HG03558 (cell line): Measurements from ENCODE around the gene PGAP6.
"Not testable (repeated sequence)": the region's sequence is repeated elsewhere in the genome, so short reads cannot be mapped to it uniquely, and the experiment has no call there.

ENCODE experiments used
- ATAC-seq: cut with Tn5 transposase; IDR thresholded peaks from one replicate; pipeline ENCODE4 v1.9.1; 2021; ENCODE audit warnings: moderate number of reproducible peaks; ENCODE audit not compliant: unreplicated experiment; ENCODE audit errors: extremely low read depth

The PGAP6 gene

DNA sequence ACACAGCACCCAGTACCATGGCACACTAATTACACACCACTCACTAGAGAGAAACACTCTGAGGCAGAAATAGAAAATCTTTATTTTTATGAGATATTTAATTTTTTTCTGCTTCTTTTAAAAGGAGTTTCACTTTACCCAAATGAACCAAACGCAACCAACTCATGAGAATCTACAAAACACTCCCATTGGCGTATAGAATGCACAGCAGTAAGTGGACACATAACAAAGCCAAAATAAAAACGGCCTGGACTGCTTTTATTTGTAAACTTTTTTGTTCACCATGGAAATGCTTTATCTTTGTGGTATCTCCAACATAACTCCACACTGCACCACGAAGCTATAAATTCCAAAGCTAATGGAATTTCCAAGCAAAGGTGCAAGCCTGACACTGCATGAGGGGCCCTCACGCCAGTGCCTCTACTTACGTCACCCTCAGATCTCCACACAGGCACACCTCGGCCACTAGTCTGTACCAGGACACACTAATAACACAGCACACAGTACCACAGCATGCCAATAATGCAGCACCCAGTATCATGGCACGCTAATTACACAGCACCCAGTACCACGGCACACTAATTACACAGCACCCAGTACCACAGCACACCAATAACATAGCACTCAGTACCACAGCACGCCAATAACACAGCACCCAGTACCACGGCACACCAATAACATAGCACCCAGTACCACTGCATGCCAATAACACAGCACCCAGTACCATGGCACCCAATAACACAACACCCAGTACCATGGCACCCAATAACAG lies 46.7 kb downstream of the PGAP6 start:
- not testable (repeated sequence) for ATAC-seq

DNA sequence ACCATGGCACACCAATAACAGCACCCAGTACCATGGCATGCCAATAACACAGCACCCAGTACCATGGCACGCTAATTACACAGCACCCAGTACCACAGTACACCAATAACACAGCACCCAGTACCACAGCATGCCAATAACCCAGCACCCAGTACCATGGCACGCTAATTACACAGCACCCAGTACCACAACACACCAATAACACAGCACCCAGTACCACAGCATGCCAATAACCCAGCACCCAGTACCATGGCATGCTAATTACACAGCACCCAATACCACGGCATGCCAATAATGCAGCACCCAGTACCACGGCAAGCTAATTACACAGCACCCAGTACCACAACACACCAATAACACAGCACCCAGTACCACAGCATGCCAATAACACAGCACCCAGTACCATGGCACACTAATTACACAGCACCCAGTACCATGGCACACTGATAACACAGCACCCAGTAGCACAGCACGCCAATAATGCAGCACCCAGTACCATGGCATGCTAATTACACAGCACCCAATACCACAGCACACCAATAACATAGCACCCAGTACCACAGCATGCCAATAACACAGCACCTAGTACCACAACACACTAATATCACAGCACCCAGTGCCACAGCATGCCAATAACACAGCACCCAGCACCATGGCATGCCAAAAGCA lies 47.5 kb downstream of the PGAP6 start:
- ATAC-seq = not testable (repeated sequence)

DNA sequence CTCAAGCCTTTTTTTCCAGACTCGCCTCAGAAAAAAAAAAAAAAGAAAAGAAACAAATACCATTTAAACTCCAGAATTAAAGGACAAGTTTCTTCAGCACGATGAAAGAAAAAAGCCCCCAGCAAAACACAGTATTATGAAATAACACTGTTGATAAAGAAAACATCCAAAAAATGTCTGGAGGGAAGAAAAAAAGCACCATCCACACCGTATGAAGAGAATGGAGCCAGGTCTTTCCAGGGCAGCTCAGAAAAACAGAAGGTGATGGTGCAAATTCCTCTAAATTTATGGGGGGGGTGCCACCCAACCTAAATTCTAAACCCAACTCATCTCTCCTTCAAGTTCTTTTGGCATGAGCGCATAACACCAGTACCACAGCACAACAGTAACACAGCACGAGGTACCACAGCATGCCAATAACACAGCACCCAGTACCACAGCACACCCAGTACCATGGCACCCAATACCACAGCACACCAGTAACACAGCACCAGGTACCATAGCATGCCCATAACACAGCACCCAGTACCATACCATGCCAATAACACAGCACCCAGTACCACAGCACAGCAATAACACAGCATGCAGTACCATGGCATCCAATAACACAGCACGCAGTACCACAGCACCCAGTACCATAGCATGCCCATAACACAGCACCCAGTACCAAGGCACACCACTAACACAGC lies 48.2 kb downstream of the PGAP6 start:
- ATAC-seq = no peak

DNA sequence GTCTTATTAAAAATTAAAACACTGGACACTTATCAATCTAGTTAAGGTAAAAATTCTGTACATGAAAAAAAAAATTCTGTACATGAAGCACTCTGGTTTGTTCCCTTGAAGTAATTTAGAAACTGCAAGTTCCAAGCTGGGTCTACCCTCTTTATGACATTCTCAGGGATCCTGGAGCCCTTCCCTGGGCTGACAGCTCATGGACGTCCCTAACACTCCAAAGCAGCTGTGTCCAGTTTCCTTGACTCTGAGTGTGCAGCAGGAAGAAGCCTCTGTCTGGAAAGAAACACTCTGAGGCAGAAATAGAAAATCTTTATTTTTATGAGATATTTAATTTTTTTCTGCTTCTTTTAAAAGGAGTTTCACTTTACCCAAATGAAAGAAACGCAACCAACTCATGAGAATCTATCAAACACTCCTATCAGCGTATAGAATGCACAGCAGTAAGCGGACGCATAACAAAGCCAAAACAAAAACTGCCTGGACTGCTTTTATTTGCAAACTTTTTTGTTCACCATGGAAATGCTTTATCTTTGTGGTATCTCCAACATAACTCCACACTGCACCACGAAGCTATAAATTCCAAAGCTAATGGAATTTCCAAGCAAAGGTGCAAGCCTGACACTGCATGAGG lies 50.5 kb downstream of the PGAP6 start:
- not testable (repeated sequence) for ATAC-seq

DNA sequence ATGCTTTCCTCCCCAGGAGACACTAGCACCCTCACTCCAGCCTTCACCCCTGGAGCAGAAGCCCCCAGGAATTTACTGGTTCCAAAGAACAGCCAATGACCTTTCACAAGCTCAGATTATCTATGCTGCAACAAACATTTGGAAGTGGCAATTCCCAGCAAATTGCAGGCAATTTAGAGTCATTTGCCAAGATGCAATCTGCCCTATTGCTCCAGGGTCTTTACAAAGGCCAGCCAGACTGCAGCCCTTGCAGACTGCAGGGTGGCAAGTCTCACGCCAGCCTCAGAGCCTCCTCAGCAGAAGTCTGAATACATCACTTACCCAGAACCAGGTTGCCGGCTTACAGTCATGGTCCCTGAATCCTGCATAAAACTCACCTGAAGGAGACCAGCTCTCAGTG lies 51.0 kb downstream of the PGAP6 start:
- no peak for ATAC-seq

DNA sequence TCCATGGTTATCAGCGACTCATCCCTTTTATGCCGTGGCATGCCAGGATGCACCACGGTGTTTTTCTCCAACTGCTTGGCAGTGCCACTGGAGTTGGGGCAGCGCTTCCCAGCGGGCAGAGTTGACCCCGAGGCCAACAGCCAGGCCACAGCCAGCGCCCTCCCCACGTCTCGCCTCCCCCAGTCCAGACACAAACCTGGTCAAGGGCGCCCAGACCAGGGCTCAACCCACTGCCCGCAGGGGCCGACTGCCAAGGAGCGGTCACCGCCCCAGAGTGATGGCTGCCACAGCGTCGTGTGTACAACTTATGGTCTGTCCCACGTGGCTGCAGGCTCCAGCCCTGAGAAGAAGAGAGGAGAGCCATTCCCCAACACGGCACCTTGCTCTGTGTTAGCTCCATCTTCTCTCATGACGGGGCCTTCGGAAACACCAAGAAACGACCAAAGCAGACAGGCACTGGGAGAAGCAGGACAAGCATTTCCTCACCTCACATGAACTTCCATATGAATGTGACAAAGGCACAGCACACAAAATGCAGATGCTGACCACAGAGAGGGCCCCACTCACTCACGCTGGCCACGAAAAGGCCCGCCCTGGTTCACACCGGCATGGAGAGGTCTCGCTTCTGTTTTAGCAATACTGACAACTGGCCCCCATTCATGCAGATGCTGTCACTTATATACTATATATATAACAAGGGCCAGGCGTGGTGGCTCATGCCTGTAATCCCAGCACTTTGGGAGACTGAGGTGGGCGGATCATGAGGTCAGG lies 56.2 kb downstream of the PGAP6 start:
- no peak for ATAC-seq

DNA sequence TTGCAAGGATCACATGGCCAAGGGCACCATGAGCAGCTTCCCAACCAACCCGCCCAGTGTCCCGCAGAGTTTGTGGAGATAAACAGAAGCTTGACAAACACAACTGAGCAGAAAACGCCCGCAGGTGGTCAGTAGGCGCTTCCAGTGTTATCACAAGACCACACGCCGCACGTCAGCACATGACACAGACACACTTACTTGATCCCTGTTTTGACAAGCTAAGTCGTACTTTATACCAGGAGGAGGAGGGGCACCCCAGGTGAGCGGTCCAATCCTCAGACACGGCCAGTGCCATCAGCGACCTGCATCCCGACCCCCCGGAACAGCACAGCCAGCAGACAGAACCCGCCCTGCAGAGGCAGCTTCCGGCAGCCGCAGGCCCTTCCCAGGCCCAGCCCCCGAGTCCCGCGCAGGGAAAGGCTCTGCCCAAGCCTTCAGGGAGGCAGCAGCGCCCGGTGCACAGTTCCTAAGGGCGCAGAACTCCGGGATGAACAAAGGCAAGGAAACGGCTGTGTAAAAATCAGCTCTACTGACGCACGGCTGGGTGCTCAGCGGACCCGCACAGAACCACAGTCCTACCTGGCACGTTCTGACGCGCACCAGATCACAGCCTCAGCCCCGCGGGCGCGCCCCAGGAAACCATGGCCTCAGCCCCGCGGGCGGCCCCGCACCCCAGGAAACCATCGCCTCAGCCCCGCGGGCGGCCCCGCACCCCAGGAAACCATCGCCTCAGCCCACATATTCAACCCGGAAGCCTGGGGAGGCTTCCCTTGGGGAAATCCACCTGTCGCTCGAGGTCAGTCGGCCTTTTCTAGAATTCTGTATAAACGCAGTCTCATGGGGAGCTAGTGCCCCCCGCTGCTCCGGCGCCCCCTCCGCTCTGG lies 57.1 kb downstream of the PGAP6 start:
- no peak for ATAC-seq

DNA sequence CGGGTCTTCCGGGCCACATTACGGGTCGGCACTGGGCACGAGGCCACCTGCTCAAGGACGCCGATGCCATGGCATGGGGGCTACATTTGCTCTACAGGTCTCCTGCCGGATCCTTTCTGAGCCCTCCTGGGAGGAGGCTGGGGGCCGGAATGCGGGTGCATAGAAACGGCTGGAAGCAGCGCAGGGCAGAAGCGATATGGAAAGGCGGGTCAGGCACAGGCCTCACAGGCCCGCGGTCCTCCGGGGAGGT lies 57.7 kb downstream of the PGAP6 start:
- ATAC-seq = no peak

DNA sequence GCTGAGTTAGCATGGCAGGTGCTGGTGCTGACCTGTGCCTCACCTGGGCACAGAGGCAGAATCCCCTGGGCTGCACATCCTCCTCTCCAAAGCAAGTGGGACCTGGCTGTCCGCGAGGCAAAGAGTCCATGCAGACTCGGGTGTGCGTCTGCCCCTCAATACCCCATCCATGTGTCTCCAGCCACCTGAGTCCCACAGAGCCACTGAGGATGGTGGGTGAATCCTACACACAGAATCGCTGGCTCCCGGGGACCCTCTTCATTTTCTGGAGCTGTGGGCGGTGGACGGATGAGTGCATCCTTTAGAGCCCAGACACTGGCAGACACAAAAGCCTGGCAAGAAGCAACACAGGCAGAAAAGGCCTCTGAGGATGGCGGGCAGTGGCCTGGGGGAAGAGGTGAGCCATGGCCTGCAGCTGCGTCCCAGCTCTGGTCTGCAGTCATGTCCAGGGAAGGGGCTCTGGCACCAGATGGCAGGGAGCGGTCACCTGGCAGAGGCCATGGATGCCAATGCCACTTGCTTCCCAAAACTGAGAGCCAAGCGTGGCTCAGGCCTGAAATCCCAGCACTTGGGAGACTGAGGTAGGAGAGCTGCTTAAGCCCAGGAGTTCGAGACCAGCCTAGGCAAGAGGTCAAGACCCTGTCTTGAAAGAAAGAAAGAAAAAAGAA lies 59.2 kb downstream of the PGAP6 start:
- no peak for ATAC-seq

DNA sequence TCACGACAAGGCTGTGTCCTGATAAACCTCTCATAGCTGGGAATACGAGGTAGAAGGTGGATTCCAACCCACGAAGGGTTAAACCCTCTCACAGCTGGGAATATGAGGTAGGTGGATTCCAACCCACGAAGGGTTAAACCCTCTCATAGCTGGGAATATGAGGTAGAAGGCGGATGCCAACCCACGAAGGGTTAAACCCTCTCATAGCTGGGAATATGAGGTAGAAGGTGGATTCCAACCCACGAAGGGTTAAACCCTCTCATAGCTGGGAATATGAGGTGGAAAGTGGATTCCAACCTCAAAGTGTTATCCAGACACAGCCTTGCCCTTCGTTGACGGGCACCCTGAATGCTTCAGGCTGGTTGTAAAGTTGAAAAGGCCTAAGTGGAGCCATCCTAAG lies 60.2 kb downstream of the PGAP6 start:
- no peak for ATAC-seq
